SK-N-MC (cell line): ENCODE results near the gene HINT2.
A peak's percentile ranks its signal among the peaks of the same experiment; 100 is the strongest.

Experiments used
- EZH2 ChIP-seq: fragments of 200-600 bp; sonication (generic); IDR thresholded peaks from one replicate; pipeline ENCODE4 v1.6.1; 2017; ENCODE audit warnings: antibody characterized with exemption
- FOXP2 ChIP-seq: optimal IDR thresholded peaks from 2 replicates; pipeline ENCODE3; 2011; ENCODE audit warnings: mild to moderate bottlenecking, moderate library complexity; ENCODE audit not compliant: insufficient read depth; ENCODE audit errors: extremely low read length, control extremely low read depth
- POLR2AphosphoS5 ChIP-seq: IDR thresholded peaks from 2 replicates; pipeline ENCODE4 v1.6.1; 2012; ENCODE audit warnings: mild to moderate bottlenecking, low read depth, low read length, borderline replicate concordance

DNA sequence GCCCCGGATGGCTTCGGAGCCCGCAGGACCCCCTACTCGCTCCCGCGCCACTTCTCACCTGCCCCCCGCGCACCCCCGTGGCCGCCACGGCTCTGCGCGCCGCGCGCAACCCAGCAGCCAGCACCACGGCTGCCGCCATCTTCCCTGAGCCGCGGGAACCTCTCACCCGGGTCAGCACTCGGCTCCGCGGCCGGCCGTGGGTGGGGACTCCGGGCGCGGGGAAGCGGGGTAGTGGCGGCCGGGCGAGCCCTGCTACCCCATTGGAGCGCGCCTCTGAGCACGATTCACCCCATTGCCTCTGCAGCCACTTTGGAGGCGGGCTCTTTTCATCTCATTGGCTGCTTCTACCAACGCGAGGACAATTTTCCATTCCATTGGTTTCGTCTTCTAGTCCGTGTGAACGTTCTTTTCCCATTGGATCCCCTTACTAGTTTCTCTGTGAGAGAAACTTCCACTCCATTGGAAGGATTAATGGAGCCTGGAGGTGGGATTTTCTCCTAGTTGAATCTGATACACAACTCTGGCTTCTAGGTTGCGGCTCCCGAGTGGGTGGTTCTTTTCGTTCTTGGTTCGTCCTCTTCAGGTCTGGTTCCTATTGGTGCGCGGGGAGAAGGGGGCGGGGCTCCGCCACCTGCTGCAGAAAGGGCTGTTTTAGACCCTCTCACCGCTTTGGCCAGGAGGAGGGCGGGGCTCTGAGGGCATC, at the start of gene HINT2:
- no peak for TF ChIP-seq EZH2
- TF ChIP-seq POLR2AphosphoS5, result peak; percentile 93
- no peak for TF ChIP-seq FOXP2
